Gastrocnemius medialis (tissue), 4 donors: ENCODE data around the gene SECISBP2.

Experiments
- CTCF ChIP-seq, 5 experiments: fragments of 450-650 bp in 3 of 5; fragments of 200-600 bp in 2 of 5; sonication (generic) in 2 of 5; IDR thresholded peaks in 4 of 5; conservative IDR thresholded peaks in 1 of 5; 1 replicate in 4 of 5; 2 replicates in 1 of 5; pipeline ENCODE4 v1.5.1; 2016 to 2019; ENCODE audit warnings: antibody characterized with exemption in 5 of 5, mild to moderate bottlenecking in 3 of 5, moderate library complexity in 3 of 5
- POLR2A ChIP-seq, 2 donors: fragments of 450-650 bp; IDR thresholded peaks; one replicate each; pipeline ENCODE4 v1.6.1; 2017; ENCODE audit warnings: antibody characterized with exemption in 2 of 2, mild to moderate bottlenecking in 2 of 2, moderate library complexity in 2 of 2

- no peak for TF ChIP-seq POLR2A (IDR thresholded peaks at IDR 0.05)
- no peak for TF ChIP-seq CTCF (IDR thresholded peaks at IDR 0.05 in 4 of 5, conservative IDR thresholded peaks at IDR 0.05 in 1 of 5)
These were observed 28.4 kb downstream of the SECISBP2 start for GRCh38 chr9:89346696-89347095.
